ENCODE results near the gene C6orf52. TPM values are rescaled to one million over a fixed set of nuclear protein-coding genes. Genes with fewer than 3 reads are reported as not detected.

C6orf52 gene
- total and polyA plus RNA-seq, 9 of the 15 experiments (the other 6 are each of a cell fraction or from before 2014, with no cell fraction given), result 6.7 to 37.0 (median 11.1) TPM

- TF ChIP-seq, protein P1, sequence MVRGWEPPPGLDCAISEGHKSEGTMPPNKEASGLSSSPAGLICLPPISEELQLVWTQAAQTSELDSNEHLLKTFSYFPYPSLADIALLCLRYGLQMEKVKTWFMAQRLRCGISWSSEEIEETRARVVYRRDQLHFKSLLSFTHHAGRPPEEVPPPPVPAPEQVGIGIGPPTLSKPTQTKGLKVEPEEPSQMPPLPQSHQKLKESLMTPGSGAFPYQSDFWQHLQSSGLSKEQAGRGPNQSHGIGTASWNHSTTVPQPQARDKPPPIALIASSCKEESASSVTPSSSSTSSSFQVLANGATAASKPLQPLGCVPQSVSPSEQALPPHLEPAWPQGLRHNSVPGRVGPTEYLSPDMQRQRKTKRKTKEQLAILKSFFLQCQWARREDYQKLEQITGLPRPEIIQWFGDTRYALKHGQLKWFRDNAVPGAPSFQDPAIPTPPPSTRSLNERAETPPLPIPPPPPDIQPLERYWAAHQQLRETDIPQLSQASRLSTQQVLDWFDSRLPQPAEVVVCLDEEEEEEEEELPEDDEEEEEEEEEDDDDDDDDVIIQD (CRISPR knock-in tag; IDR thresholded peaks at IDR 0.05), result no peak
- TF ChIP-seq NFYB (IDR thresholded peaks at IDR 0.05; ENCODE audit: extremely low read depth, insufficient read length) (no peak), SRF (CRISPR knock-in tag; IDR thresholded peaks at IDR 0.05) (peak in 1 of 2 experiments; percentile 40; a peak in 2 of 4 replicates), PHF20 (IDR thresholded peaks at IDR 0.05; ENCODE audit: partially characterized antibody) (peak; percentile 97), IRF2 (CRISPR knock-in tag; IDR thresholded peaks at IDR 0.05) (no peak), YBX1 (IDR thresholded peaks at IDR 0.05) (no peak), TAF15 (IDR thresholded peaks at IDR 0.05; ENCODE audit: low read depth, low read length) (no peak), NCOA6 (IDR thresholded peaks at IDR 0.05) (no peak), KLF10 (CRISPR knock-in tag; IDR thresholded peaks at IDR 0.05) (no peak), ZNF41 (CRISPR knock-in tag; conservative IDR thresholded peaks at IDR 0.05) (no peak), POU5F1 (IDR thresholded peaks at IDR 0.05; ENCODE audit: borderline replicate concordance, low read depth, low read length, partially characterized antibody) (peak; percentile 32), CGGBP1 (CRISPR knock-in tag; IDR thresholded peaks at IDR 0.05) (no peak; the same call in 1 of the 2 replicates), PHF21A (IDR thresholded peaks at IDR 0.05; ENCODE audit: borderline replicate concordance, low read depth) (no peak), POLR2H (tag; IDR thresholded peaks at IDR 0.05; ENCODE audit: low read depth) (peak; percentile 78), CEBPB (tag; IDR thresholded peaks at IDR 0.05) (peak; percentile 5; the same call in 1 of the 2 replicates), TRIM25 (IDR thresholded peaks at IDR 0.05; ENCODE audit: borderline replicate concordance) (no peak), SPI1 (IDR thresholded peaks at IDR 0.05; ENCODE audit: borderline replicate concordance, low read depth, low read length) (0 out of 2 replicates have a peak, but pooled peaks have one; percentile 16)
- TF ChIP-seq, protein P2, sequence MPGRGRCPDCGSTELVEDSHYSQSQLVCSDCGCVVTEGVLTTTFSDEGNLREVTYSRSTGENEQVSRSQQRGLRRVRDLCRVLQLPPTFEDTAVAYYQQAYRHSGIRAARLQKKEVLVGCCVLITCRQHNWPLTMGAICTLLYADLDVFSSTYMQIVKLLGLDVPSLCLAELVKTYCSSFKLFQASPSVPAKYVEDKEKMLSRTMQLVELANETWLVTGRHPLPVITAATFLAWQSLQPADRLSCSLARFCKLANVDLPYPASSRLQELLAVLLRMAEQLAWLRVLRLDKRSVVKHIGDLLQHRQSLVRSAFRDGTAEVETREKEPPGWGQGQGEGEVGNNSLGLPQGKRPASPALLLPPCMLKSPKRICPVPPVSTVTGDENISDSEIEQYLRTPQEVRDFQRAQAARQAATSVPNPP (IDR thresholded peaks at IDR 0.05; ENCODE audit: borderline replicate concordance, insufficient read depth, insufficient read length), result no peak
- TF ChIP-seq, protein P3, sequence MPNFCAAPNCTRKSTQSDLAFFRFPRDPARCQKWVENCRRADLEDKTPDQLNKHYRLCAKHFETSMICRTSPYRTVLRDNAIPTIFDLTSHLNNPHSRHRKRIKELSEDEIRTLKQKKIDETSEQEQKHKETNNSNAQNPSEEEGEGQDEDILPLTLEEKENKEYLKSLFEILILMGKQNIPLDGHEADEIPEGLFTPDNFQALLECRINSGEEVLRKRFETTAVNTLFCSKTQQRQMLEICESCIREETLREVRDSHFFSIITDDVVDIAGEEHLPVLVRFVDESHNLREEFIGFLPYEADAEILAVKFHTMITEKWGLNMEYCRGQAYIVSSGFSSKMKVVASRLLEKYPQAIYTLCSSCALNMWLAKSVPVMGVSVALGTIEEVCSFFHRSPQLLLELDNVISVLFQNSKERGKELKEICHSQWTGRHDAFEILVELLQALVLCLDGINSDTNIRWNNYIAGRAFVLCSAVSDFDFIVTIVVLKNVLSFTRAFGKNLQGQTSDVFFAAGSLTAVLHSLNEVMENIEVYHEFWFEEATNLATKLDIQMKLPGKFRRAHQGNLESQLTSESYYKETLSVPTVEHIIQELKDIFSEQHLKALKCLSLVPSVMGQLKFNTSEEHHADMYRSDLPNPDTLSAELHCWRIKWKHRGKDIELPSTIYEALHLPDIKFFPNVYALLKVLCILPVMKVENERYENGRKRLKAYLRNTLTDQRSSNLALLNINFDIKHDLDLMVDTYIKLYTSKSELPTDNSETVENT (CRISPR knock-in tag; IDR thresholded peaks at IDR 0.05), result peak; percentile 95
Observed at GRCh38 chr6:10694302-10695085, at the start of gene C6orf52, which contains the start of gene PAK1IP1 (continued).
